Fibroblast of mammary gland (primary cell): ENCODE results near the gene SMARCC2.

Source experiments
- DNase-seq: peaks from one replicate; pipeline ENCODE4 v3.0.0-alpha.2; 2010; ENCODE audit warnings: low read depth
- H3K4me3 ChIP-seq: 2 replicates; pipeline ENCODE4 v1.5.1; 2011; ENCODE audit warnings: low read depth, mild to moderate bottlenecking, low read length, moderate library complexity; ENCODE audit not compliant: control insufficient read depth
- TF ChIP-seq, protein P1 (sequence below): conservative IDR thresholded peaks from 2 replicates; pipeline ENCODE4 v1.5.1; 2011; ENCODE audit warnings: low read depth, low read length, inconsistent platforms; ENCODE audit not compliant: control insufficient read depth, insufficient read depth

Gene SMARCC2

DNA sequence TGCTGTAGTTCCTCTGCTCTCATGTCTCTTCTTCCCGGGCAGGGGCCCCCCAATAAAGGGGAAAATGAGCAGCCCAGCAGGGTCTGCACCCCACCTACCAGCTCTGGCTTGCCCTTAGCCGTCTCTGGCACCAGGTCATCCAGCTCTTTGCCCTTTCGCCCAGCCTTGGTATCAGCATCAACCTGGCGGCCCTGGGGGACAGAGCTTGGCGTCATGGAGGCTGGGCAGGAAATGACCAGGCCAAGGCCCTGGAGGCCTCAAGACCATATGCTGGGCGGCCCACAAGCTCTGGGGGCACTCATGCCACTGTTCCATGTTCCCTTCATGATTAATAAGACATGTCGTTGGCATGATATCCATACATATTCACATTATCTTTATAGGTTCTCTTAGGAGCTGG lies 16.4 kb downstream of the SMARCC2 start:
- H3K4me3 ChIP-seq = no peak overlapping the region
- TF ChIP-seq, protein P1, sequence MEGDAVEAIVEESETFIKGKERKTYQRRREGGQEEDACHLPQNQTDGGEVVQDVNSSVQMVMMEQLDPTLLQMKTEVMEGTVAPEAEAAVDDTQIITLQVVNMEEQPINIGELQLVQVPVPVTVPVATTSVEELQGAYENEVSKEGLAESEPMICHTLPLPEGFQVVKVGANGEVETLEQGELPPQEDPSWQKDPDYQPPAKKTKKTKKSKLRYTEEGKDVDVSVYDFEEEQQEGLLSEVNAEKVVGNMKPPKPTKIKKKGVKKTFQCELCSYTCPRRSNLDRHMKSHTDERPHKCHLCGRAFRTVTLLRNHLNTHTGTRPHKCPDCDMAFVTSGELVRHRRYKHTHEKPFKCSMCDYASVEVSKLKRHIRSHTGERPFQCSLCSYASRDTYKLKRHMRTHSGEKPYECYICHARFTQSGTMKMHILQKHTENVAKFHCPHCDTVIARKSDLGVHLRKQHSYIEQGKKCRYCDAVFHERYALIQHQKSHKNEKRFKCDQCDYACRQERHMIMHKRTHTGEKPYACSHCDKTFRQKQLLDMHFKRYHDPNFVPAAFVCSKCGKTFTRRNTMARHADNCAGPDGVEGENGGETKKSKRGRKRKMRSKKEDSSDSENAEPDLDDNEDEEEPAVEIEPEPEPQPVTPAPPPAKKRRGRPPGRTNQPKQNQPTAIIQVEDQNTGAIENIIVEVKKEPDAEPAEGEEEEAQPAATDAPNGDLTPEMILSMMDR = no peak
- no peak for DNase-seq

DNA sequence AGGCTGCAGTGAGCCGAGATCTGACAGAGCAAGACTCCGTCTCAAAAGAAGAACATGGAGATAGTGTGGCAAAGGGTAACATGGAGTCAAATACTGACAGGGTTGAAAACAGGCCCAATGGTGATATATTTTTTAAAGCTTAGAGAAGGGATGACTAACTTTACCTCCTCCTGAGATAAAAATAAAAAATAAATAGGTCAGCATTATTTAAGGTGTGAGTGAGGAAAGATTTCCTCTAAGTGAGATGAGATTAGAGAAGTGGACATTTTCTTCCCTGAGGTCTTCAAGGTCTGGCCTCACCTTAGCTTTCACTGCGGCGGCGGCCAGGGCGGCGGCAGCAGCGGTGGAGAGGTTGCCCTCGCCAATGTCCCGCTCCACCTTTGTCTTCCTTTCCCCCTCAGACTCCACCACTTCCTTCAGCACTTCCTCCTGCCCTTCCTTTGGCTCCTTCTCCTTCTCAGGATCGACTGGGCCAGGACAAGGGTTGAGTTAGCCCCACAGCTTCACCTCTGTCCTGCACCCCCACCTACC lies 20.0 kb downstream of the SMARCC2 start:
- TF ChIP-seq, protein P1 = no peak

DNA sequence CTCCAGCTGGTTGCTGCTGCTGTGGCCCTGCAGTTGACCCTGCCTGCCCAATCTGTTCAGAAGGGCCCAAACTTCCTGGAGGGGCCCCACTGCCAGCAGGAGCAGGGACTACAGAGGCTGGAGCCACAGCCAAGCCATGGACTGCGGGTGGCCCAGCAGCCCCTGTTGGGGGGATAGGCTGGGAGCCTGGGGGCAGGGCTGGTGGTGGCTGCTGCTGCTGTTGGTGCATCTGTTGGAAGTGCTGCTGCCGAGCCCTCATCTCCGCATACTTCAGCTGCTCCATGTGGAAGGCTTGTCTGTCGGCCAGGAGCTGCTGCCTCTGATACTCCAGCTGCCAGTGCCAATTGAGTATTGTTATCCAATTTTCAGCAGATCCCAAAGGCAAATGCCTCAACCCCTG lies 23.9 kb downstream of the SMARCC2 start:
- TF ChIP-seq, protein P1 = no peak
- DNase-seq = no peak
- no peak overlapping the region for H3K4me3 ChIP-seq

More for the DNA sequence above, 20.0 kb downstream of the SMARCC2 start:
- no peak overlapping the region for H3K4me3 ChIP-seq
- no peak for DNase-seq

DNA sequence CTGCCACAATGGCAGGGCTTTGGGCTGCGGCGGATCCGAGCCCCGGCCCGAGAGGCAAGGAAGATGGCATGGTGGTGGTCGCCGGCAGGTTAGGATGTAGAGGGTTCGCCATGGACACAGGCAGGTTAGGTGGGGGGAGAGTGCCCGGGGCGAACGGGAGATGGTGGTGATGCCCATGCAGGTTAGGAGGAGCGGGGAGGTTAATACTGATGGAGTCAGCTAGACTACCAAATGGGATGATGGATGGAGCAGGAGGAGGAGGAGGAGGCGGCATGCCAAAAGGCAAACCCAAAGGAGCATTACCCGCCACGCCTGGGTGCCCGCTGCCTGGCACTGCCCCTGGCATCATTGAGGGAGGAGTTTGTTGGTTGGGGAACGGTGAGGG lies 24.9 kb downstream of the SMARCC2 start:
- TF ChIP-seq, protein P1 = no peak
- no peak overlapping the region for H3K4me3 ChIP-seq
- DNase-seq = no peak

DNA sequence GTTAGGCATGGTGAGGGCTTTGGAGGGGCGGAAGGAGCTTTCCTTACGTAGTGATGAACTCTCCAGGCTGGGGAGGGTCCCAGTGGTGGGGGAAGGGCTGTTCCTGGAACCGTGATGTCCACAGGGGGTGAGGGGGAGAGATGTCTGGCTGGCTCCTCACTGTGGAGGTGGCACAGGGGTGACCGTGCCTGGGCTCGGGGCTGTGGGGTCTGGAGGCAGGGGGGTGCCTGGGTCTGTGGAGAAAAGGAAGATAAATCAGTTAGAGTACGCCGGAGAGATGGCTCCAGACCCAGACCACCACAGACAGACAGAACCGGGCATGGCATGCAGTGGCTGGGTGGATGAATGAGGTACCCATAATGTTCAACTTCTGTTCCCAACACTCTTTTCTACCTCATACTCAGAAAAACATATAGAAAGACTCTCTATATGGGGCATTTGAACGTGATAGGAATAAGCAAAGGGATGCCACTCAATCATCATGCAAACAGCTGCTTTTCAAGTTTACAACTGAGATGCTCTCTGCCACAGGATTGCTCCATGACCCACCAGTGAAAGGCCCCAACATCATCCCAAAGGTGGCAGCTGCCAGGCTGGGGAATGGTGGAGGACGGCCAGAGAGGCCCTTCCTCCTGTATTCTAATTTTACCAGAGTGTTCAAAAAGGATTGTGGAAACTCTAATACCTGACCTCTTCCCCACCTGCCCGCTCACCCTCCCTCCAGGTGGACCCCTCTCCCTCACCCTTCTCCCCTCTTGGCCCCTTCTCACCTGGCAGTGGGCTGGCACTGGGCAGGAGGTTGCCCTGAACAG lies 25.5 kb downstream of the SMARCC2 start:
- H3K4me3 ChIP-seq = no peak overlapping the region
- no peak for DNase-seq
- TF ChIP-seq, protein P1 = no peak

DNA sequence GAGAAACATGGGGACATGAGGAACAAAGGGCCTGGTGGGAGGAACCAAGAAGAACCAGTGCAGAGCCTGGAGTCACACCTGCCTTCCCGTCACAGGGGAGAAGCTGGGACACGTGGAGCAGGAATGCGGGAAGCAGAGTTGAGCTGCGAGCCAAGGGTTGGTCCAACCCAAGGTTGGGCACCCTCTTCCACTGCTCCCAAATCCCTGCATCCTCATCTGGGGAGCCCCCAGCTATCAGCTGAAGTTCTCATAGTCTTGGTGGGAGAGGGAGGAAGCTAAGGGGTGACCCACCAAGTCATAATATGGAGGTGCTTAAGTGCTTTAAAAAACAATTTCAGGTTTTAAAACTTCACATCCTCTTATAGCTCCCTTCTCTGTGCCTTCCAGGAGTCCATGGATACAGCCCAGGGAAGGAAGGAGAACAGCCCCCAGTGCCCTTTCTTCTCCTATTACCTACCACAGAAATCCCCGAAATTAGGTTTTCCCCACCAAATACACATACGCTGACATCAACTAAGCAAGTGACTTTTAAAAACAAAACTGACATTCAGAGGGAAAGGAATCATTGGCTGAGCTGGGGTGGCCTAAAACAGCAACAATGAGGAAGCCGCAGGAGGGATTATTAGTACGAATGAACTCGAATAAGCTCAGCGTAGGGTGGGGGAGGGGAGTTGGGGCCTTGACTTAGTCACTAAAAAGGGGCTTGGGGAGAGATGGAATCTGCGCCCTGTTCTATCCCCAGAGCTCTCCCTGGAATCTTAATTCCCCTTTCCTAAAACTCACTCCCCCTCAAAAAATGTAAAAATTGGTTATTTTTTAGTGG lies 26.6 kb downstream of the SMARCC2 start:
- H3K4me3 ChIP-seq = no peak overlapping the region
- TF ChIP-seq, protein P1 = no peak
- no peak for DNase-seq
